ENCODE results near the gene LY6G6D. TPM values are rescaled to one million over a fixed set of nuclear protein-coding genes. Genes with fewer than 3 reads are reported as not detected.

LY6G6D gene
- total and polyA plus RNA-seq, 8 donors, result not detected

GRCh38 chr6:31729979-31730630, 15.0 kb downstream of the LY6G6D start:
- intact Hi-C loops (cut with DNase I; ENCODE audit: low total_unique reads), result no loop called here
- H3K36me3 ChIP-seq, result peaks cover 46 to 74% (median 68%) of the 10 kb centered on the region in 4 donors

GRCh38 chr6:31730631-31731086, 15.5 kb downstream of the LY6G6D start:
- 83 to 88% (median 86%) methylated on average over 11 of the region's 11 CpGs for WGBS, 5 donors
- H3K4me1 ChIP-seq, result peaks cover 39 to 85% (median 59%) of the 10 kb centered on the region in 4 donors
- no peaks in the 10 kb centered on the region for H3K9me3 ChIP-seq
- no peaks in the 10 kb centered on the region for H3K27me3 ChIP-seq
- TF ChIP-seq POLR2A (IDR thresholded peaks at IDR 0.05) (no peak), CTCF (IDR thresholded peaks at IDR 0.05) (no peak), POLR2AphosphoS5 (IDR thresholded peaks at IDR 0.05) (no peak), EP300 (IDR thresholded peaks at IDR 0.05) (no peak)
- H3K36me3 ChIP-seq, result peaks cover 46 to 71% (median 65%) of the 10 kb centered on the region in 4 donors
- H3K4me3 ChIP-seq, result peak overlapping the region; percentile 61 to 91 (median 82)
- intact Hi-C loops (cut with DNase I; ENCODE audit: low total_unique reads), result no loop called here
- H3K27ac ChIP-seq, result peak overlapping the region; percentile 93 to 96 (median 95)
- peak in 1 of 2 donors; percentile 27 for DNase-seq

More at GRCh38 chr6:31729979-31730630, 15.0 kb downstream of the LY6G6D start:
- Histone ChIP-seq H3K27me3 (no peaks in the 10 kb centered on the region), H3K4me1 (peaks cover 39 to 85% (median 59%) of the 10 kb centered on the region in 4 donors), H3K27ac (peak overlapping the region; percentile 93 to 96 (median 95)), H3K9me3 (no peaks in the 10 kb centered on the region), H3K4me3 (peak overlapping the region; percentile 61 to 91 (median 82))
- DNase-seq, result peak; percentile 83 to 97
- TF ChIP-seq POLR2A (IDR thresholded peaks at IDR 0.05) (peak in 1 of 4 donors; percentile 6), POLR2AphosphoS5 (IDR thresholded peaks at IDR 0.05) (peak; percentile 37 to 63 (median 59)), EP300 (IDR thresholded peaks at IDR 0.05) (no peak), CTCF (IDR thresholded peaks at IDR 0.05) (no peak)
- WGBS, 5 donors, result 1 to 8% (median 1%) methylated on average over 22 to 46 of the region's 46 CpGs

GRCh38 chr6:31732029-31732428, 16.9 kb downstream of the LY6G6D start:
- WGBS, 5 donors, result 49 to 70% (median 60%) methylated on average over 3 of the region's 3 CpGs
- no peak for DNase-seq
- H3K9me3 ChIP-seq, result no peaks in the 10 kb centered on the region
- H3K36me3 ChIP-seq, result peaks cover 40 to 57% (median 51%) of the 10 kb centered on the region in 4 donors
- H3K27me3 ChIP-seq, result no peaks in the 10 kb centered on the region
- peaks cover 46 to 80% (median 66%) of the 10 kb centered on the region in 4 donors for H3K4me1 ChIP-seq
- H3K27ac ChIP-seq, result peak overlapping the region in 4 of 5 donors; percentile 15 to 96 (median 96)
- intact Hi-C loops (cut with DNase I; ENCODE audit: low total_unique reads), result no loop called here
- no peak overlapping the region for H3K4me3 ChIP-seq
- TF ChIP-seq POLR2AphosphoS5 (IDR thresholded peaks at IDR 0.05) (no peak), EP300 (IDR thresholded peaks at IDR 0.05) (no peak), POLR2A (IDR thresholded peaks at IDR 0.05) (no peak), CTCF (IDR thresholded peaks at IDR 0.05) (no peak)

GRCh38 chr6:31733734-31734133, 18.6 kb downstream of the LY6G6D start:
- Histone ChIP-seq H3K36me3 (peaks cover 36 to 41% (median 40%) of the 10 kb centered on the region in 4 donors), H3K4me1 (peaks cover 51 to 80% (median 70%) of the 10 kb centered on the region in 4 donors), H3K27me3 (no peaks in the 10 kb centered on the region), H3K9me3 (no peaks in the 10 kb centered on the region), H3K27ac (peak overlapping the region; percentile 94 to 97 (median 95)), H3K4me3 (peak overlapping the region in 3 of 4 donors; percentile 72 to 85 (median 78))
- TF ChIP-seq POLR2AphosphoS5 (IDR thresholded peaks at IDR 0.05), result no peak
- no peak for TF ChIP-seq CTCF (IDR thresholded peaks at IDR 0.05)
- TF ChIP-seq POLR2A (IDR thresholded peaks at IDR 0.05), result no peak
- intact Hi-C loops (cut with DNase I; ENCODE audit: low total_unique reads), result no loop called here
- no peak for DNase-seq
- WGBS, 5 donors, result 62 to 77% (median 66%) methylated on average over 4 of the region's 4 CpGs
